HPDE6-E6E7 (cell line): Measurements from ENCODE around the gene FRMD4A.
"Not testable (repeated sequence)": the region's sequence is repeated elsewhere in the genome, so short reads cannot be mapped to it uniquely, and the experiment has no call there.

Experiments
- DNase-seq: peaks from one replicate; pipeline ENCODE4 v3.0.0; 2011; ENCODE audit warnings: missing footprints; ENCODE audit errors: extremely low spot score

The FRMD4A gene

GRCh38 chr10:14056610-14057332 lies 274.0 kb downstream of the FRMD4A start:
- DNase-seq: no peak

- DNase-seq: no peak
Measured at GRCh38 chr10:14052931-14053330, 277.8 kb downstream of the FRMD4A start.

- DNase-seq: no peak
Measured at GRCh38 chr10:14050598-14050997, 280.1 kb downstream of the FRMD4A start.

- DNase-seq: no peak
Measured at GRCh38 chr10:14048930-14049613, 281.7 kb downstream of the FRMD4A start.

- no peak for DNase-seq
Measured at GRCh38 chr10:14047431-14047830, 283.3 kb downstream of the FRMD4A start.

GRCh38 chr10:14042051-14042450 lies 288.7 kb downstream of the FRMD4A start:
- DNase-seq: not testable (repeated sequence)

- no peak for DNase-seq
Measured at GRCh38 chr10:14040787-14041631, 289.7 kb downstream of the FRMD4A start.

- no peak for DNase-seq
Measured at GRCh38 chr10:14039968-14040668, 290.6 kb downstream of the FRMD4A start.

- DNase-seq: no peak
Measured at GRCh38 chr10:14036233-14036632, 294.5 kb downstream of the FRMD4A start.

GRCh38 chr10:14035506-14035905 lies 295.2 kb downstream of the FRMD4A start:
- no peak for DNase-seq

- DNase-seq: no peak
Measured at GRCh38 chr10:14032406-14032998, 298.2 kb downstream of the FRMD4A start.

- no peak for DNase-seq
Measured at GRCh38 chr10:14026325-14026724, 304.4 kb downstream of the FRMD4A start.

- DNase-seq: no peak
Measured at GRCh38 chr10:14025283-14026189, 305.2 kb downstream of the FRMD4A start.

- no peak for DNase-seq
Measured at GRCh38 chr10:14024329-14025202, 306.2 kb downstream of the FRMD4A start.

- no peak for DNase-seq
Measured at GRCh38 chr10:14023673-14024328, 306.9 kb downstream of the FRMD4A start.

- no peak for DNase-seq
Measured at GRCh38 chr10:14022954-14023672, 307.6 kb downstream of the FRMD4A start.

- DNase-seq: no peak
Measured at GRCh38 chr10:14022052-14022451, 308.7 kb downstream of the FRMD4A start.

- DNase-seq: no peak
Measured at GRCh38 chr10:14020037-14020664, 310.6 kb downstream of the FRMD4A start.
